Measurements from ENCODE around the gene KIF16B.
A peak's percentile ranks its signal among the peaks of the same experiment; 100 is the strongest.
"Not testable (repeated sequence)": the region's sequence is repeated elsewhere in the genome, so short reads cannot be mapped to it uniquely, and the experiment has no call there.

KIF16B gene

DNA sequence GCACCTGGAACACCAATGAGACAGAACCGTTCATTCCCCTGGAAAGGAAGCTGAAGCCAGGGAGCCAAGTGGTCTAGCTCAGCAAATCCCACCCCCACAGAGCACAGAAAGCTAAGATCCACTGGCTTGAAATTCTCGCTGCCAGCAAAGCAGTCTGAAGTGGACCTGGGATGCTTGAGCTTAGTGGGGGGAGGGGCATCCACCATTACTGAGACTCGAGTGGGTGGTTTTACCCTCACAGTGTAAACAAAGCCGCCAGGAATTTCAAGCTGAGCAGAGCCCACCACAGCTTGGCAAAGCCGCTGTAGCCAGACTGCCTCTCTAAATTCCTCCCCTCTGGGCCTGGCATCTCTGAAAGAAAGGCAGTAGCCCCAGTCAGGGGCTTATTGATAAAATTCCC lies 53.1 kb downstream of the KIF16B start:
- DNase-seq = no peak

- not testable (repeated sequence) for DNase-seq
Observed at GRCh38 chr20:16519673-16520072, 53.6 kb downstream of the KIF16B start.

DNA sequence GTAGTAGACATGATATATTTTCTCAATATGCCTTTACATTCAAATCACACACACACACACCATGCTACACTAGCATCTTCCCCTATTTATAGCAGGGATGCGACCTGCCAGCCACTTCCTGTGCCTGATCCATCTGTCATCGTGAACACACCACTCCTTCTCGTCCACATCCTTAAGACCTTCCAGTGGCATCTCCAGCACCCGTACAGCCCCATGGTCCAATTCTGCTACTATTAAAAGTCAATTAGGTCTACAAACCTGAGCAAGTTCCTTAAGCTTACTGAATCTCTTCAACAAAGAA lies 54.5 kb downstream of the KIF16B start:
- no peak for DNase-seq

- DNase-seq = no peak
Observed at GRCh38 chr20:16517946-16518783, 55.1 kb downstream of the KIF16B start.

GRCh38 chr20:16516794-16517193 lies 56.5 kb downstream of the KIF16B start:
- no peak for DNase-seq

- no peak for DNase-seq
Observed at GRCh38 chr20:16515046-16515445, 58.2 kb downstream of the KIF16B start.

DNA sequence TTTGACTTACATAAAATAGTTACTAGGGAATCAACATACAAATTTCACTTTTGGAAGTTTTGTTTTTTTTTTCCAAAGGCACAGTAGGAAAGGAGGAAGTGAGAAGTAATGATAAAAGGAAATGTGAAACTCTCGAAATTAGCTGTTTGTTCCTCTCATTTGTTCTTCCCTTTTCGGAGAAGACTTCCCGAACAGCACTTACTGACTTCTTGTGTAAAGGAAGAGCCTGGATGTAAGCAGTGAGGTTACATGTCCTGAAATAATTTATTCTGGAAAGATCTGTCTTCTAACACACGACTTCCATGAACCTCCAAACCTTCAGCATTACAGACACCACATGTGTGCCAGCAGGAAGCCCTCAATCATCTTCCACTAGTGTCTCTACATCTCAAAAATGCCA lies 59.1 kb downstream of the KIF16B start:
- DNase-seq = no peak

GRCh38 chr20:16505894-16506293 lies 67.4 kb downstream of the KIF16B start:
- DNase-seq = no peak

GRCh38 chr20:16501301-16501700 lies 71.9 kb downstream of the KIF16B start:
- DNase-seq = no peak

- no peak for DNase-seq
Observed at GRCh38 chr20:16500197-16500596, 73.1 kb downstream of the KIF16B start.

DNA sequence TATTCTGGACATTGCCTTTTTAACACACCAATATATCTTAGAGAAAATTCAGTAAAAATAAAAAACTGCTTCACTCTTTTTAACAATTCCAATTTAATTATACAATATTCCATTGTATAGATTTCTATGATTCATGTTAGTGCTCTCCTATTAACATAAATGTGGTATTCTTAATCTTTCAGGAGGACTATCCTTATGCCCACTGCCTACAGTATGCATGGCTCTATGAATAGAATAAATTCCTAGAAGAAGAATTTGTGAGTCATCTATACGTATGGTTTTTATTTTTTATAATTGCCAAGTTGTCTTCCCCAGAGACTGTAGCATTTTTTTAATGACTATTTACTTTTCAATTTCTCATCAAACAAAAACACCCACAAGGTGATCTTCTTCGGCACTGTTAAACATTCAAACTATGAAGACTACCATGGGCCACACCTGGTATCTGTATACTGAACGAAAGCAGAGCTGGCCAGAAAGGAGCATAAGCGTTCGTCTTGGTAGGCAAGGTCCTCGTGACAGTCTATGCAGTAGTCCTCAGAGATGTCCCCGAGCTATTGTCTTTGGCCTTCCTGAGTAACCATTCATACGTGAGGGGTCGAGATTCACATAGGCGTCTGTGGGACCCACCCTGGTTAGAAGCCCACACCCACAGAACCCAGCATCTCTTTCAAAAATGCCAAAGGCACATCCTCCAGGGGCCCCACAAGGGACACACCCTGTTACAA lies 74.6 kb downstream of the KIF16B start:
- DNase-seq = no peak

DNA sequence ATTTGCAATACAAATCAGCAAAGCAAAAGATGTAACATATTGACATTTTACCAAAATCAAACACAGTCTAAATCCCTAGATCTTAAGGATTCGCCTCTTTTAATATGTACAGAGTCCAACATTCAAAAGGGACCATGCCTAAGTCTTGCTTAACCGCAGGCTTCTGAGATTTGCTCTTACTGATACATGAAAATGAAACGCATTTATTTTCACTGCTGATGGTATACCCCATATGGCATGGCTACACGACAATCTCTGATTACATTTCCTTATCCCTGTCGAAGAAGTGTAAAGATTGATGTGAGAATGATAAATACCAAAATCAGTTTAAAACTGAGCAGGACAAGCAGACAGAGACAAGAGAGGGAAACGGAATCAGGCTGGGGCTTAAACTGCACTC lies 75.4 kb downstream of the KIF16B start:
- DNase-seq = no peak

DNA sequence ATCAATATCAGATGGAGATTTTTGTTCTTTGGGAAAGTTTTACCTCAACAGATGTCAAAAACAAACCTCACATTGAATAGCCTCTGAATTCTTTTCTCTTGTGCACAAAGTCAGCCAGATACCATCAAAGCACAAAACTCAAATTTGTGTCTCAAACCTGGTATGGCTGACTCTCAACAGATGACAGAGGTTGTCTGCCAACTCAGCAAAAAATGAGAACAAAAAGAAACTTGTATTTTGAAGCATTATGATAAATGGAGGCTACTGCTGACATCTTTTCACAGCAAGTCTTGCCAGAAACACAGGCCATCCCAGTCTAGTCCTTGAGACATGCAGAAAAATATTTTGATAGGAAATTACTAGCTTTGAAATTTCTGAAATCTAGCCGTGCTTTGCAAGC lies 79.8 kb downstream of the KIF16B start:
- no peak for DNase-seq

GRCh38 chr20:16491294-16491905 lies 81.8 kb downstream of the KIF16B start:
- no peak for DNase-seq

DNA sequence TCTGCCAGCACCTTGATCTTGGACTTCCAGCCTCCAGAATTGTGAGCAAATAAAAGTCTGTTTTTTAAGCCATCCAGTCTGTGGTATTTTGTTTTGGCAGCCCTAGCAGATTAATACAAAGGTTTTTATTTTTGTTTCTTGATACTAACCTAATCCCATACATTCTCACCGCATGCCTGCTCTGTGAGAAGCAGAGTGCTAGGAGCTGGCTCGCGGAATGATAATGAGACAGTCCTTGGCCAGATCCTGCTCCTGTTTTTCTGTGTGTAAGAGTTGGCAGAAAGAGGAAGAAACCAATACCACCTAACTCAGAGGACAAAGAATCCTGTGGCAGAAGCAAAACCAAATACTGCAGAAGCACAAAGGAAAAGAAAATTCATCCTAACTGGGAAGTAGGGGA lies 82.6 kb downstream of the KIF16B start:
- no peak for DNase-seq

DNA sequence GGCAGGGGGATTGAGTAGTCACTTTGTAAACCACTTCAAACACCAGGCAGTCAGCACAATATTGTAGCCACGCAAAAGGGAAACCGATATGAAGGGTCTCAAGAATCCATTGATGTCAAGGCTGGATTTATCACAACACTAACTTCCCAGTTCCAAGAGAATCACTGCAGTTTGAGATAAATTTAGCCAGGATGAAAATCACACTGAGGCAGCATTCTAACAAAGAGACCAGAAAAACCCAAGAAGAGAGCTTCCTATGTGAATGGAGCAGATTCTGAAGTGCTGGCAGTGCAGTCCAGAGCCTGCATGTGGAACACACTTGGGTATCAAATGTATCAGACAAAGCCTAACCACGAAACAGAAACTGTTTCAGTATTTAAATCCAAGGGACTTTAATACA lies 84.6 kb downstream of the KIF16B start:
- no peak for DNase-seq

DNA sequence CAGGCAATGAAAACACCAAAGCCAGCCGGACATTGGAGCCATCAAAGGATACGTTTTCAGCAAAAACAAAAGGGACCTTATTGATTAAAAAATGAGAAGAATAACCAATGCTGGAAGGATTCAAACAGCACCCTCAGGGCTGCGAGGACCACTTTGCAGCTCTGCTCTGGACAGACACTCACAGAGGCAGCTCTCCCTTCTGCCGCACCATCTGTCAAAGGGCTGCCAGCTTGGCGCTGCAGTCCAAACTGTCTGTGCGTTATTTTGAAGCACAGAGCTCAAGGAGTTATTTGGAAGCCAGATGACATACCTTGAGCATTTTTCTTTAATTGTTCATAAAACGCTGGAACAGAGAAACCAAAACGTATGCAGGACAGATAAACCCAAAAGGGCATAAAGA lies 85.2 kb downstream of the KIF16B start:
- DNase-seq = no peak

DNA sequence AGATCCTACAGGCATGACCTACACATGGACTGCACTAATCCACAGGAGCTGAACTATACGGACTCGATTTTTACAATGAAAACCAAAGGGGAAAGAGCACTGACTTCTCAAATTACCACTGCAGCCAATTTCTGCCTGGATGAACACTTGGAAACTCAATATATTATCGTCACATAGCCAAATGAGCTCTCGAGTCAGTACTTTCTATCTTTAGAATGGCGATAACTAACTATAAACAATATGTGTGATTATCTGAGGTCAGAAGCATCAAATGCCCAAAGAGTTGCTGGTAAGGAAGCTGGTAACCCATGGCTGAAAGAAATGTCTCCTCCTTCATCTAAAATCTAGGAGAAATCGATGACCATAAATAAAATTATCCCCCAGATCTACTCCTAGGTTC lies 86.7 kb downstream of the KIF16B start:
- DNase-seq = no peak

DNA sequence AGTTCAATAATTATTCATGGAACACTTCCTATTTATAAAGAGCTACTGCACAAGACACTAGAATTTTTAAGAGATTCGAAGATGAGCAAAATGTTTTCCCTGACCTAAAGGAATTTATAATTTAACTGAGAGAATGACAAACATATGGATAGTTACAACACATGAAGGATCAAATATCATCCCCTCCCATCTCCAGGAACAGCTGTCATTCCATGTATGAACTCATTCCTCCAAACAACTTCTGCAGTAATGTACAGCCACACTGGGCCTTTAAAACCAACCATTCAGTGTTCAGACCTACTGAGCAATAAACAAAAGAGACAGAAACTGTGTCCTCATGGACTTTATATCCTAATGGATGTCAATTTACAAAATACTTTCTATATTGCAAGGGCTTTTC lies 87.8 kb downstream of the KIF16B start:
- no peak for DNase-seq

DNA sequence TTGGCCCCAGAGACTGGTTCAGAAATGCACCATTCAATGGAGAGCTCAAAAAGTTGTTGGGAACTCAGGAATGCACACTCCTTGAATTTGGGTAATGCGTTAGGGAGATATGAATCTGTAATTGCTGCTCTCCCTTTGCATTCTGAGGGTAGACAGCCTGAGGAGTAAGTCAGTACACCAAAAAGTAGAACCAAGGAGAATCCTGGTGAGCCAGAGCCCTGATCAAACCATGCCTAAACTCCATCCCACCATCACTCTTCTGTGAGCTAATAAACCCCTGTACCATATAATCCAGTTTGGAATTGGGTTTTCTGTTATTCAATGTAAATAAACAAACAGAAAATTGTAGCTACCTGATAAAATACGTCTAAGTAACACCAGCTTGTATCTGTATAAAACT lies 90.2 kb downstream of the KIF16B start:
- DNase-seq = no peak

DNA sequence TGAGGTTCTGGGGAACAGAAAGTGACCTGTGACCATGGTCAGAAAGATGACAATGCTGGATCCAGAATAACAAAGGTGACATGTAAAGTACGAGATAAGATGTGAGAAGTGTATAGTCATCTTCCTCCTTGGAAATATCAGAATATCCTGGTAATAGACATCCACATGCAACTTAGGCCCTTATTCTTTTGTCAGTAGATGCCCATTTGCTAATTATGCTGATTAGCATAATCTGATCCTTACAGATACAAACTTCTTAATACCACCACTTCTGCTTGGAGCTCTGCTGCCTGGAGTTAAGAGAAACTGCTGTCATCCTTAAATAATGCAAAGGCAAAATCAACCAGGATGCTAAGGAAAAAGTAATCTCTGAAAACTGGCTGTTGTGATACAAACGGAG lies 91.3 kb downstream of the KIF16B start:
- no peak for DNase-seq

GRCh38 chr20:16479666-16480065 lies 93.6 kb downstream of the KIF16B start:
- no peak for DNase-seq

DNA sequence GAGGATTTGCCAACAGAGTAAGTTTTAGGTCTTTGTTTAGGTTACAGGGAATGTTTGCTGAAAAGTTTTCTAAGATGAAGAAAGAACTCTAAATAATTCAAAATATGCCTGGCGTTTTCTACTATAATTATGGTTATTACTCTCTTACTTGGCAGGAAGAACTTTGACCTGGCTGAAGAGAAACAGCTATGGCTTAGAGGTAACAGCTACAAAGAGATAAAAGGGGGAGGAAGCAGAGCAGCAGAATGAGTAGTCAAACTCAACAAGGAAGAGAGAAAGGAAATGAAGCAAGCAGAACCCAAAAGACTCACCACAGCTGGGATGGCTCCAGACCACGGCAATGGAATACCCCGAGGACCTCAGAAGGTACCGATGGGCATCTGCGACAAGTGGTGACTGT lies 95.6 kb downstream of the KIF16B start:
- DNase-seq = no peak

DNA sequence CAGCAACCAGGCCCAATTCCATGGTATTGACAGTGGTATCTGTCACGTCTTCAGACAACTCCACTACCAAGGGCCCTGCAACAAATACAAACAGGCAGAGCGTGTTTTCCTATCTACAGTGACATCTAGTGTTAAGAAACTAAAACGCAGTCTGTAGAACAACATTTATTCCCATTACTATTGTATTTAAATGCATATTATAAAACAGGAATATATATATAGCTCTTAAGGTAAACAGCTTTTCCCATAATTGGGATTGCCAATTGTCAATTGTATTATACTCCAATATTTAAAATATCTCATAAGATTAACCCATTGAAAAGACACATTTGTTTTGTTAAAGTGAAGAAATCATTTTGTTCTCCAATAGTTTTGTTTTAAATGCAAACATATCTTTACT lies 97.2 kb downstream of the KIF16B start:
- DNase-seq = peak in 1 of 2 donors; percentile 52
